Measurements from ENCODE around the gene CCDC112. TPM values are rescaled to one million over a fixed set of nuclear protein-coding genes. Genes with fewer than 3 reads are reported as not detected.
A peak's percentile ranks its signal among the peaks of the same experiment; 100 is the strongest.

Gene CCDC112
- total RNA-seq, 2 donors from 2014 or later: 1.4 to 1.7 TPM

GRCh38 chr5:115325296-115325959 lies 29.0 kb upstream of the CCDC112 start:
- no peak overlapping the region for H3K4me3 Mint-ChIP-seq
- no peaks in the 10 kb centered on the region for H3K36me3 Mint-ChIP-seq (ENCODE audit: low read depth)
- H3K27me3 Mint-ChIP-seq: peaks cover 24% of the 10 kb centered on the region
- no peaks in the 10 kb centered on the region for H3K9me3 Mint-ChIP-seq
- no peak for ATAC-seq (replicated peaks)
- H3K4me1 Mint-ChIP-seq: no peaks in the 10 kb centered on the region
- H3K27ac Mint-ChIP-seq: no peak overlapping the region

- no peaks in the 10 kb centered on the region for H3K36me3 Mint-ChIP-seq (ENCODE audit: low read depth)
- H3K4me3 Mint-ChIP-seq: no peak overlapping the region
- H3K27me3 Mint-ChIP-seq: peaks cover 30% of the 10 kb centered on the region
- H3K9me3 Mint-ChIP-seq: no peaks in the 10 kb centered on the region
- ATAC-seq (replicated peaks): no peak
- H3K4me1 Mint-ChIP-seq: no peaks in the 10 kb centered on the region
- no peak overlapping the region for H3K27ac Mint-ChIP-seq
Measured at GRCh38 chr5:115324021-115324420, 27.6 kb upstream of the CCDC112 start.

GRCh38 chr5:115322729-115323128 lies 26.3 kb upstream of the CCDC112 start:
- H3K27ac Mint-ChIP-seq: no peak overlapping the region
- peaks cover 34% of the 10 kb centered on the region for H3K27me3 Mint-ChIP-seq
- no peak overlapping the region for H3K4me3 Mint-ChIP-seq
- no peaks in the 10 kb centered on the region for H3K4me1 Mint-ChIP-seq
- no peaks in the 10 kb centered on the region for H3K9me3 Mint-ChIP-seq
- no peaks in the 10 kb centered on the region for H3K36me3 Mint-ChIP-seq (ENCODE audit: low read depth)
- no peak for ATAC-seq (replicated peaks)

GRCh38 chr5:115321309-115321708 lies 24.9 kb upstream of the CCDC112 start:
- no peaks in the 10 kb centered on the region for H3K4me1 Mint-ChIP-seq
- H3K36me3 Mint-ChIP-seq (ENCODE audit: low read depth): no peaks in the 10 kb centered on the region
- H3K9me3 Mint-ChIP-seq: no peaks in the 10 kb centered on the region
- no peak overlapping the region for H3K27ac Mint-ChIP-seq
- no peak overlapping the region for H3K4me3 Mint-ChIP-seq
- H3K27me3 Mint-ChIP-seq: peaks cover 31% of the 10 kb centered on the region
- peak; percentile 94 for ATAC-seq (replicated peaks)

- Mint-ChIP-seq H3K4me1 (no peaks in the 10 kb centered on the region), H3K27ac (no peak overlapping the region), H3K27me3 (peaks cover 31% of the 10 kb centered on the region), H3K36me3 (ENCODE audit: low read depth) (no peaks in the 10 kb centered on the region), H3K4me3 (no peak overlapping the region), H3K9me3 (no peaks in the 10 kb centered on the region)
- ATAC-seq (replicated peaks): no peak
Measured at GRCh38 chr5:115320515-115320914, 24.1 kb upstream of the CCDC112 start.

- H3K4me1 Mint-ChIP-seq: no peaks in the 10 kb centered on the region
- no peaks in the 10 kb centered on the region for H3K9me3 Mint-ChIP-seq
- H3K36me3 Mint-ChIP-seq (ENCODE audit: low read depth): no peaks in the 10 kb centered on the region
- H3K27ac Mint-ChIP-seq: no peak overlapping the region
- ATAC-seq (replicated peaks): no peak
- no peak overlapping the region for H3K4me3 Mint-ChIP-seq
- peaks cover 31% of the 10 kb centered on the region for H3K27me3 Mint-ChIP-seq
Measured at GRCh38 chr5:115320006-115320405, 23.6 kb upstream of the CCDC112 start.

- Mint-ChIP-seq H3K27ac (no peak overlapping the region), H3K9me3 (no peaks in the 10 kb centered on the region), H3K4me3 (no peak overlapping the region), H3K4me1 (no peaks in the 10 kb centered on the region), H3K27me3 (peaks cover 22% of the 10 kb centered on the region), H3K36me3 (ENCODE audit: low read depth) (no peaks in the 10 kb centered on the region)
- ATAC-seq (replicated peaks): no peak
Measured at GRCh38 chr5:115319007-115319406, 22.6 kb upstream of the CCDC112 start.

- ATAC-seq (replicated peaks): no peak
- H3K9me3 Mint-ChIP-seq: no peaks in the 10 kb centered on the region
- H3K4me1 Mint-ChIP-seq: no peaks in the 10 kb centered on the region
- H3K27me3 Mint-ChIP-seq: peaks cover 16% of the 10 kb centered on the region
- H3K27ac Mint-ChIP-seq: no peak overlapping the region
- no peaks in the 10 kb centered on the region for H3K36me3 Mint-ChIP-seq (ENCODE audit: low read depth)
- H3K4me3 Mint-ChIP-seq: no peak overlapping the region
Measured at GRCh38 chr5:115317736-115318135, 21.3 kb upstream of the CCDC112 start.

GRCh38 chr5:115317320-115317719 lies 20.9 kb upstream of the CCDC112 start:
- no peaks in the 10 kb centered on the region for H3K36me3 Mint-ChIP-seq (ENCODE audit: low read depth)
- H3K4me1 Mint-ChIP-seq: no peaks in the 10 kb centered on the region
- H3K27me3 Mint-ChIP-seq: peaks cover 12% of the 10 kb centered on the region
- H3K9me3 Mint-ChIP-seq: no peaks in the 10 kb centered on the region
- ATAC-seq (replicated peaks): no peak
- H3K27ac Mint-ChIP-seq: no peak overlapping the region
- H3K4me3 Mint-ChIP-seq: no peak overlapping the region

GRCh38 chr5:115313632-115314031 lies 17.2 kb upstream of the CCDC112 start:
- Mint-ChIP-seq H3K9me3 (no peaks in the 10 kb centered on the region), H3K36me3 (ENCODE audit: low read depth) (no peaks in the 10 kb centered on the region), H3K27me3 (peaks cover 11% of the 10 kb centered on the region), H3K4me3 (no peak overlapping the region), H3K4me1 (no peaks in the 10 kb centered on the region), H3K27ac (no peak overlapping the region)
- no peak for ATAC-seq (replicated peaks)

- no peak overlapping the region for H3K27ac Mint-ChIP-seq
- H3K4me3 Mint-ChIP-seq: no peak overlapping the region
- H3K9me3 Mint-ChIP-seq: no peaks in the 10 kb centered on the region
- H3K27me3 Mint-ChIP-seq: peaks cover 10% of the 10 kb centered on the region
- no peaks in the 10 kb centered on the region for H3K36me3 Mint-ChIP-seq (ENCODE audit: low read depth)
- H3K4me1 Mint-ChIP-seq: no peaks in the 10 kb centered on the region
- ATAC-seq (replicated peaks): no peak
Measured at GRCh38 chr5:115313052-115313451, 16.6 kb upstream of the CCDC112 start.

GRCh38 chr5:115309751-115310370 lies 13.4 kb upstream of the CCDC112 start:
- H3K27me3 Mint-ChIP-seq: peaks cover 15% of the 10 kb centered on the region
- H3K36me3 Mint-ChIP-seq (ENCODE audit: low read depth): no peaks in the 10 kb centered on the region
- H3K27ac Mint-ChIP-seq: no peak overlapping the region
- H3K4me1 Mint-ChIP-seq: no peaks in the 10 kb centered on the region
- H3K4me3 Mint-ChIP-seq: no peak overlapping the region
- H3K9me3 Mint-ChIP-seq: no peaks in the 10 kb centered on the region
- no peak for ATAC-seq (replicated peaks)

- Mint-ChIP-seq H3K9me3 (no peaks in the 10 kb centered on the region), H3K4me1 (no peaks in the 10 kb centered on the region), H3K27me3 (peaks cover 18% of the 10 kb centered on the region), H3K36me3 (ENCODE audit: low read depth) (no peaks in the 10 kb centered on the region), H3K27ac (no peak overlapping the region), H3K4me3 (no peak overlapping the region)
- no peak for ATAC-seq (replicated peaks)
Measured at GRCh38 chr5:115308815-115309214, 12.4 kb upstream of the CCDC112 start.

- no peak for ATAC-seq (replicated peaks)
- peaks cover 28% of the 10 kb centered on the region for H3K27me3 Mint-ChIP-seq
- H3K9me3 Mint-ChIP-seq: no peaks in the 10 kb centered on the region
- H3K27ac Mint-ChIP-seq: no peak overlapping the region
- no peaks in the 10 kb centered on the region for H3K4me1 Mint-ChIP-seq
- no peaks in the 10 kb centered on the region for H3K36me3 Mint-ChIP-seq (ENCODE audit: low read depth)
- no peak overlapping the region for H3K4me3 Mint-ChIP-seq
Measured at GRCh38 chr5:115306011-115306536, 9.6 kb upstream of the CCDC112 start.

GRCh38 chr5:115304496-115304895 lies 8.0 kb upstream of the CCDC112 start:
- no peaks in the 10 kb centered on the region for H3K36me3 Mint-ChIP-seq (ENCODE audit: low read depth)
- no peak for ATAC-seq (replicated peaks)
- no peaks in the 10 kb centered on the region for H3K4me1 Mint-ChIP-seq
- H3K27me3 Mint-ChIP-seq: peaks cover 23% of the 10 kb centered on the region
- H3K4me3 Mint-ChIP-seq: no peak overlapping the region
- H3K9me3 Mint-ChIP-seq: no peaks in the 10 kb centered on the region
- H3K27ac Mint-ChIP-seq: no peak overlapping the region

Measured in activated T-helper 17 cell treated with anti-CD3 and anti-CD28 coated beads, Interleukin-2, amount 50 U/mL, for 72 hours (primary cell).